Stimulated activated CD4-positive, alpha-beta T cell treated with anti-CD3 and anti-CD28 coated beads, Interleukin-2, amount 100 ng/mL, for 48 hours (primary cell): ENCODE measurements around the gene SLIT3.
"Not testable (repeated sequence)": the region's sequence is repeated elsewhere in the genome, so short reads cannot be mapped to it uniquely, and the experiment has no call there.

Experiments
- DNase-seq, 2 donors: peaks; one replicate each; pipeline ENCODE4 v3.0.0-alpha.2; 2020

Gene SLIT3

GRCh38 chr5:169168280-169168679 is 132.7 kb downstream of the SLIT3 start:
- no peak for DNase-seq

- no peak for DNase-seq
Observed at GRCh38 chr5:169166078-169166477, 134.9 kb downstream of the SLIT3 start.

DNA sequence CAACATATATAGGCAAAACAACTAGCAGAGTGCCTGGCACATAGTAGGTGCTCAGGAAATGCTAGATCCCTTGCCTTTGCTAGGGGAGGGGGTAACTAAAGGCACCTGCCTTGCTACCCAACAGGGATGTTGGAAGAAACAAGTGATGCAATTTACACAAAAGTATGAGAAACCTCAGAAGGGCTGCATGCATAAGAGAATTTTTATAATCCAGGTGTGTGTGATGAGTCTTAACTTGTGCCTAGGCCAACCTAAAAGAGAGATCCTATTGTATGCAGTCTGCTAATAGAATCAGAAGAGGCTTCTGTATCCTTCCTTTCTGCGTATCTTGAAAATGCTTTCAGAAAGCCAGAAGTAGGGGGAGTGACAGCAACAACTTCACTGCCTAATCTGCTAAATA is 135.9 kb downstream of the SLIT3 start:
- no peak for DNase-seq

- DNase-seq = no peak
Observed at GRCh38 chr5:169164481-169164925, 136.4 kb downstream of the SLIT3 start.

DNA sequence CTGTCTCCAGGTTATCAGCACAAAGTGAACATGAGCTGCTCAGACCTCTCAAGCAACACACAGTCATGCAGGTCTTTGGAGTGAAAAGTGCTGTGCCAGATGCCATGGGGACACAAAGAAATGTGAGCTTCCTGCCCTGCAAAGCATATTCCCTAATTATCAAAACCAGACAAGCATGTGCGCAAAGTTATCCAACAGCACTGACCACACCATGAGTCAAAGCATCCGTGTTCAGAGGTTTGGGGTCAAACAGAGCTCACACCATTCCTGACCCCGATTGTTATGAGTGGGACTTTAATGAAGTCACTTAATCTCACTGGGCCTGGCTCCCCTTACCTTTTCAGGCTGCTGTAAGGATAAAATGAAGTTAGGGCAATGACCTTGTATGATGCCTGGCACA is 138.5 kb downstream of the SLIT3 start:
- DNase-seq = no peak

DNA sequence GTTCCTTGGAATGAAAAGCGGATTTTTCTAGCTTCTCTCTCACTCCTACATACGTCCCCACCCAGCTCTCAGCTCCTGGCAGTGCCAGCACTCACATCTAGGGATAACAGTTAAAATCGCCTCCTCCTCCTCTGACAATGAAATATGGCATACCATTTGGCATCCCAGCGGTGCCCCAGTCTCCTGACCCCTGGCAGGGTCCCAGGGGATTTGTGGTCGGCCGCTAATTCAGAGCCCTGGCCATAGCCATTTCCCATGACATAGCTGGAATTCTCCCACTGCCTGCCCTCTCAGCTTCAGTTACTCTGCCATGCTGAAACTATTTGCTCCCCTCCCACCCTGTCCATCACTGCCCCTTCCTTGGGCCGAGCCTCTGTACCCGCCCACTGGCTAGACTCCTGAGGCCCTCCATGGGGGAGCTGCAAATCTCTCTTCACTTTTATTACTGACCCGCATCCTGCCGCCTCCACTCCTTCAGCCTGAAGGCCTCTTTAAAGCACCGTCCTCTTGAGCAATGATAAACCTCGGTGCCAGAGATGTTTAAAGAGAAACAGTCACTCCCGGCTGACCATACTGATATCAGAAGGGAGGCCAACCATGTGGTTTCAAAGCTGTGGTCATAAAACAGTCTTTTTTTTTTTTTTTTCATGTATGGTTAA is 139.8 kb downstream of the SLIT3 start:
- DNase-seq = no peak

GRCh38 chr5:169160405-169160901 is 140.5 kb downstream of the SLIT3 start:
- no peak for DNase-seq

GRCh38 chr5:169158764-169159163 is 142.2 kb downstream of the SLIT3 start:
- DNase-seq = no peak

DNA sequence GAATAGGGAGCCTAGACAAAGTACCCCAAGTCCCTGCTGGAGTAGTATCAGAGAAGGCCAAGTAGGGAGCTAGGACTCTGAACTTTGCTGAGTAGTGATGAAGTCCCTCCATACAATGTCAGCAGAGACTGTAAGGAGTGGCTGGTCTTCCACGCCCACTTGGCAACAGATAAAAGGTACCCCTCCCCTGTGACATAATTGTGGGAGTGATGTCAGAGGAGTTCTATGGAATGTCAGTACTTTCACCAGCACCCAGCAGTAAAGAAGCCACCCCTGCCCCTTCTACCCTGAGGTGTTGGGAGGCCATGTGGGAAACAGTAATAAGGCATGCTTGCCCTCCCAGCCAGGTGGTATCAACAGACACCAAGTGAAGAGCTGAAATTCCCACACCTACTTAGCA is 143.9 kb downstream of the SLIT3 start:
- DNase-seq = no peak

GRCh38 chr5:169154679-169155078 is 146.3 kb downstream of the SLIT3 start:
- no peak for DNase-seq

DNA sequence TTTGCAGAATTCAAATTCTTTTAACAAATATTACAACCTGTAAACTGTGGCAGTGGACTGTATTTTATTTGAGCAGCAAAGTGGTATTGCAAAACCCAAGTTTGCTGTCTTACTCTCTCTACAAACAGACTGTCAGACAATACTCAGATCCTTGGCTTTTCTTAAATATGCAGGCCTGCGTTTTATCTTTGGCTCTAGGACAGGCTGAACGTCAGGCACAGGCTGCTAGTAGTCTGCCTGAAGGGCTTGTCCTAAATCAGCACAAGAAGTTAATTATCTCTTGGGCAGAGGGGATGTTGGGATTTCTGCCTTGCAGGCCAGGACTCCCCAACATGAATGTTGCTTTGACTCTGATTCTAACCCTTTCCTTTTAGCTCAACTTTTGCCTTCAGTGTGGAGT is 147.5 kb downstream of the SLIT3 start:
- DNase-seq = no peak

DNA sequence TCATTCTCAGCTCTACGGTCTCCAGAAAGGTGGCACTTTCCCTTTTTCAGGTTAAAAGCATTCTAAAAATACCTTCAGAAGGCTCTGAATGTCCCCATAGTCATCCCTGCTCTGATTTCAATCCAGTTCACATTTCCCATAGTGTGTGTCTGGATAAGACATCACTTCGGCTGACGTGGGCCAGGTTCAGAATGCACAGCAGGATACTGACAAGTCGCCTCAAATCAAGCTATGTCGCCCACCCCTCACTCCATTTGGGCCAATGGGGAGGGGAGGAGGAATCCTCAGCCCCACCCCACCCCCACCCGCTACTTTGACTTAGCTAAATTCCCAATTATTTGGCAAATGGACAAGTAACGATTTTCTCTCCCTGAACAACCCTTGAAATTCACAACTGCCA is 148.0 kb downstream of the SLIT3 start:
- DNase-seq = no peak

DNA sequence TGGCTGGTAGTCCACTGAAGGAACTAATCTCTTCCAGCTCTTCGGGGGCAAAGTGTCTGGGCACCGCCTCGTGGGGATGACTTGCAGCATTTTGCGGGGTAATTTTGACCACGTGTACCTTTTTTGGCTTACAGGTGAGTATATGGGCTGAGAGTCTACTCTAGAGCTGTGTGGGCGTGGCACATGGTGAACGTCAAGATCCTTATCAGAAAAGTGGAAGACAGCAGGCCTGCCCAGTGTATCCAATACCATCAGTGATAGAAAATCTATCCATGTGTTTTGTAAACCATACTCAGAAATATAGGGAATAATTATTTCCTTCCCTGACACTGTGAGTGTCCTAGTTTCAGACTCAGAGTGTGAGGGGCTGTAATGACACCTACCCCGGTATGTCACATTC is 148.5 kb downstream of the SLIT3 start:
- DNase-seq = no peak

- no peak for DNase-seq
Observed at GRCh38 chr5:169151051-169151805, 149.7 kb downstream of the SLIT3 start.

- DNase-seq = no peak
Observed at GRCh38 chr5:169150108-169150507, 150.8 kb downstream of the SLIT3 start.

GRCh38 chr5:169149317-169149716 is 151.6 kb downstream of the SLIT3 start:
- no peak for DNase-seq

DNA sequence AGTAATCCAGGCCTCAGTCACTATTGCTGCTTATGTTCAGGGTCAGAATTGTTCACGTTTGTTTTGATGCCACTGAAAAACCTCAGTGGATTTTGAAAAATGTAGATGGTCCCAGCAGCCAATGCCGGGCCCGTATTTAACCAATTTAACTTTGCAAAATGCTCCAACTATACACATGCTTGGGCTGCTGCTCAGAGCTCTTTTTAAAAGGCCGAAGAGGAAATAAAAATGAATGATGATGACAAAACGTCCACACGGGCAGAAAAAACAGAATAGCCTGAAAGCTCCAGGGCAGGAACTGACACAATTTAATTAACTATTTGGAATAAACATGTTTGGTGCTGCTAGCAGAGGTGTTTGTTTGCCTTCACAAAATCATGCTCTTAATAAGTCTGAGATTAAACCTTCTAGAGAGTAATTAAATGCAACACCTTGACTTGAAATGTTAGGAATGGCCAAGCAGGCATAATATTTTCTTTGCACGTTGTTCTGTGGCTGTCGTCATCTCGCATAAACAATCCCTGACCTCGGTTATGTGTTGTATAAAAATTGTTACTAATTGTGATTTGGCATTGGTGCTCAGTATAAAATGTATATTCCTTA is 152.7 kb downstream of the SLIT3 start:
- no peak for DNase-seq

DNA sequence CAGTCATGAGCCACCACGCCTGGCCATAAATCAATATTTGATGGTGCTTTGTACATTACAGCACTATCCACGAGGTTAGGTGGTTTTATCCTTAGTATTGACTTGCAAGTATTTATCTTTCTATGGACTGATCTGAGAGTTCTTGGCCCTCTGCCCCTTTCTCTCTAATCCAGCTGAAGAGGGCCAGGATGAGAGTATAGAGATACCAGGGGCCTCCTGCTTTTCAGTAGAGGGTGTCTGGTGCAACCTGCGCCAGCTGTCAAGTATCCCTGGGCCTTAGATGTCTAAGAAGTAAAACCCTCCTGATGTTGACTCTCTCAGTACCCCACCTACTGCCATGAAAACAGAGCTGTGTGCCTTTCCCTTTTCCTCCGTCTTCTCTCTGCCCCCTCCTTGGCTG is 153.4 kb downstream of the SLIT3 start:
- DNase-seq = no peak

- no peak for DNase-seq
Observed at GRCh38 chr5:169146158-169146557, 154.8 kb downstream of the SLIT3 start.

DNA sequence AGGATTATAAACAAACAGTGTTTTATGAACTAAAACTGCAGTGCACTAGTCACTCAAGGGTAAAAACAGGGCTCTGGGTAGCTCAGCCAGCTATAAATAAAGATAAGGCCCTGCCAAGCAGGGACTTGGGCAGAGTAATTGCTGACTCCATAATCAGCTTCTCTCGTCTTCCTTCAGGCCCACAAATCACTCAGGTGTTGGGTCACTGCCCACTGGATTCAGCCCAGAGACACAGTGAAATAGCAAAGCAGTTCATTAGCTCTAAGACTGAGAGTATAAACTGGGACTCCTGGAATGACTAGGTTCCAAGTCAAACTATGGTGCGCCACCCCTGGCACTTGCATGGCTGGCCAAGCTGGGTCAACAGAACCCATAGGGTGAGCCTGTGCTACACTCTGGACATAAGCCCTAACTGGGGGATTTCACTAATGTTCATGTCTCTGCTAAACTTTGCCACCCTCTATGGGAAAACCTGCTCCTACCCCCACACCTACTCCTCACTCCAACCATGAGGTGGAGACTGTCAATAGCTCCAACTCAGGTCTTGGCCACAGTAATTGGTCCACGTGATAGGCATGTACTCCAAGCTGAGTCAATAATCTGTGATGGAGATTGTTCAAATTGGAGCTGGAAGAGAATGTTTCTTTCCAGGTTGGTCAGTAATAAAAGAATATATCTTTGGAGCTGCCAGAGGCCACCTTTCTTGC is 158.5 kb downstream of the SLIT3 start:
- DNase-seq = no peak

DNA sequence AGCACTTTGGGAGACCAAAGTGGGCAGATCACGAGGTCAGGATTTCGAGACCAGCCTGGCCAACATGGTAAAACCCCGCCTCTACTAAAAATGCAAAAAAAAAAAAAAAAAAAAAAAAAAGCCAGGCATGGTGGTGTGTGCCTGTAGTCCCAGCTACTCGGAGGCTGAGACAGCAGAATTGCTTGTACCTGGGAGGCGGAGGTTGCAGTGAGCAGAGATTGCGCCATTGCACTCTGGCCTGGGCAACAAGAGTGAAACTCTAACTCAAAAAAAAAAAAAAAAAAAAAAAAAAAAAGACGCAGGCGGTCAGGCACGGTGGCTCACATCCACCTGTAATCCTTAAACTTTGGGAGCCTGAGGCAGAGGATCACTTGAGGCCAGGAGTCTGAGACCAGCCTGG is 160.7 kb downstream of the SLIT3 start:
- not testable (repeated sequence) for DNase-seq

DNA sequence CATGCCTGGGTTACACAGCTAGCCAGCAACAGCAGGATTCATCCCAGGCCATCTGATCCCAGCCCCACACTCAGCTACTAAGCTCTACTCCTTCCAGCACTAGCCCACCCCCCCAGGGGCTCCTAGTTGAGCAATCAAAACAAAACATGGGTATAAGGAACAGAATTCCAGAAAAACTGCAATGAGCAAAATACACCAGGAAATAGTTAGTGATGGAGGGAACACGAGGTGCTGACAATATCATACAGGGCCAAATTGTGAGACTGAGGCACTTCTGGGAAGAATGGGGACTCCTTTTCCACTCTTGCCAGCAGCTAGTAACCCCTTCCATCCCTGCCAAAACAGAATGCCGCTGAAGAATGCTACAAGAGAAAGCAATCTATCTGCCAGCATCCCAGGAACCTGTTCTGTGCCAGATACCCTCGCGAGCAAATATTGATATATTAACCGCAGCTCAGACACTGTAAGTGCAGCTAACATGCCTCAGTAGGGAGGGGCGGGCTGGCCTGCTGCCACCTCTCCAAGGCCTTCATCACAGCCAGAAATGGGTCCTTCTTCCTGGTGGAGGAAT is 161.4 kb downstream of the SLIT3 start:
- DNase-seq = no peak

- DNase-seq = no peak
Observed at GRCh38 chr5:169133531-169133930, 167.4 kb downstream of the SLIT3 start.
